Measurements from ENCODE around the gene HMGN3.

- TF ChIP-seq POLR2A (IDR thresholded peaks at IDR 0.05), result no peak
- TF ChIP-seq, protein P1, sequence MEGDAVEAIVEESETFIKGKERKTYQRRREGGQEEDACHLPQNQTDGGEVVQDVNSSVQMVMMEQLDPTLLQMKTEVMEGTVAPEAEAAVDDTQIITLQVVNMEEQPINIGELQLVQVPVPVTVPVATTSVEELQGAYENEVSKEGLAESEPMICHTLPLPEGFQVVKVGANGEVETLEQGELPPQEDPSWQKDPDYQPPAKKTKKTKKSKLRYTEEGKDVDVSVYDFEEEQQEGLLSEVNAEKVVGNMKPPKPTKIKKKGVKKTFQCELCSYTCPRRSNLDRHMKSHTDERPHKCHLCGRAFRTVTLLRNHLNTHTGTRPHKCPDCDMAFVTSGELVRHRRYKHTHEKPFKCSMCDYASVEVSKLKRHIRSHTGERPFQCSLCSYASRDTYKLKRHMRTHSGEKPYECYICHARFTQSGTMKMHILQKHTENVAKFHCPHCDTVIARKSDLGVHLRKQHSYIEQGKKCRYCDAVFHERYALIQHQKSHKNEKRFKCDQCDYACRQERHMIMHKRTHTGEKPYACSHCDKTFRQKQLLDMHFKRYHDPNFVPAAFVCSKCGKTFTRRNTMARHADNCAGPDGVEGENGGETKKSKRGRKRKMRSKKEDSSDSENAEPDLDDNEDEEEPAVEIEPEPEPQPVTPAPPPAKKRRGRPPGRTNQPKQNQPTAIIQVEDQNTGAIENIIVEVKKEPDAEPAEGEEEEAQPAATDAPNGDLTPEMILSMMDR (IDR thresholded peaks at IDR 0.05), result no peak
Measured at GRCh38 chr6:79263359-79263758, 28.9 kb upstream of the HMGN3 start.

Measured in heart left ventricle (tissue), 13 donors.